ENCODE results near the gene SPAG16.

- TF ChIP-seq POLR2AphosphoS5 (IDR thresholded peaks at IDR 0.05; ENCODE audit: low read depth, low read length) (no peak), POLR2A (IDR thresholded peaks at IDR 0.05; ENCODE audit: low read depth, low read length) (no peak), TAF1 (IDR thresholded peaks at IDR 0.05; ENCODE audit: borderline replicate concordance, low read depth, low read length) (no peak)
Observed at GRCh38 chr2:213261715-213262114, 22.5 kb upstream of the SPAG16 start.
